ENCODE results near the gene SAMHD1. TPM values are rescaled to one million over a fixed set of nuclear protein-coding genes. Genes with fewer than 3 reads are reported as not detected.
"Not testable (repeated sequence)": the region's sequence is repeated elsewhere in the genome, so short reads cannot be mapped to it uniquely, and the experiment has no call there.

Gene SAMHD1
- total and polyA plus RNA-seq, 9 of the 15 experiments (the other 6 are each of a cell fraction or from before 2014, with no cell fraction given): 6.8 to 20.4 (median 14.8) TPM

- TF ChIP-seq DDX20 (tag; IDR thresholded peaks at IDR 0.05; ENCODE audit: low read depth) (no peak), ZFP36 (IDR thresholded peaks at IDR 0.05; ENCODE audit: low read depth, low read length, partially characterized antibody) (peak; percentile 62), LCOR (CRISPR knock-in tag; IDR thresholded peaks at IDR 0.05) (no peak; the same call in 1 of the 2 replicates)
These were observed at the start of gene SAMHD1 (continued) for GRCh38 chr20:36951198-36951978.

GRCh38 chr20:37000171-37000570 is 48.7 kb upstream of the SAMHD1 start:
- DNase-seq (ENCODE audit: extremely low read depth in 1 of 4, low spot score in 3 of 4); H3K9me1 ChIP-seq (ENCODE audit: control insufficient read depth, insufficient read depth, low read length); BruUV-seq (replicated peaks); ATAC-seq; H3K9ac ChIP-seq (ENCODE audit: insufficient read depth in 1 of 2, low read depth in 2 of 2, low read length in 2 of 2); CTCF ChIA-PET (ENCODE audit: low intra/inter-chr PET ratio); H4K20me1 ChIP-seq (replicated peaks; ENCODE audit: control insufficient read depth, insufficient read depth, low read length); H2AFZ ChIP-seq (ENCODE audit: low read depth, low read length); POLR2A ChIA-PET; H3K4me1 ChIP-seq (replicated peaks in 1 of 2; ENCODE audit: control insufficient read depth in 2 of 2, insufficient read depth in 2 of 2, low read length in 2 of 2); H3K4me2 ChIP-seq (ENCODE audit: insufficient read depth, low read length); H3K27ac ChIP-seq (ENCODE audit: extremely low read depth, low read depth, low read length); H3K27me3 ChIP-seq (ENCODE audit: control insufficient read depth in 2 of 2, insufficient read depth in 2 of 2, low read length in 2 of 2); H3K9me3 ChIP-seq (replicated peaks; ENCODE audit: control insufficient read depth, insufficient read depth, low read depth, low read length); intact Hi-C loops (cut with micrococcal nuclease); H3K4me3 ChIP-seq; FAIRE-seq; in situ Hi-C loops (cut with MboI); H3K79me2 ChIP-seq (ENCODE audit: control insufficient read depth, insufficient read depth, low read length): not testable (repeated sequence)
- no CpG with 5 or more reads among the region's 26 CpGs for WGBS (ENCODE audit: insufficient coverage, low coverage, missing lambda C conversion rate)
- H3K36me3 ChIP-seq (ENCODE audit: control insufficient read depth, insufficient read depth, low read length): peaks cover 45% of the 10 kb centered on the region

All from K562 (cell line).